ENCODE data around the gene ATP4B.
"Not testable (repeated sequence)": the region's sequence is repeated elsewhere in the genome, so short reads cannot be mapped to it uniquely, and the experiment has no call there.

ATP4B gene

DNA sequence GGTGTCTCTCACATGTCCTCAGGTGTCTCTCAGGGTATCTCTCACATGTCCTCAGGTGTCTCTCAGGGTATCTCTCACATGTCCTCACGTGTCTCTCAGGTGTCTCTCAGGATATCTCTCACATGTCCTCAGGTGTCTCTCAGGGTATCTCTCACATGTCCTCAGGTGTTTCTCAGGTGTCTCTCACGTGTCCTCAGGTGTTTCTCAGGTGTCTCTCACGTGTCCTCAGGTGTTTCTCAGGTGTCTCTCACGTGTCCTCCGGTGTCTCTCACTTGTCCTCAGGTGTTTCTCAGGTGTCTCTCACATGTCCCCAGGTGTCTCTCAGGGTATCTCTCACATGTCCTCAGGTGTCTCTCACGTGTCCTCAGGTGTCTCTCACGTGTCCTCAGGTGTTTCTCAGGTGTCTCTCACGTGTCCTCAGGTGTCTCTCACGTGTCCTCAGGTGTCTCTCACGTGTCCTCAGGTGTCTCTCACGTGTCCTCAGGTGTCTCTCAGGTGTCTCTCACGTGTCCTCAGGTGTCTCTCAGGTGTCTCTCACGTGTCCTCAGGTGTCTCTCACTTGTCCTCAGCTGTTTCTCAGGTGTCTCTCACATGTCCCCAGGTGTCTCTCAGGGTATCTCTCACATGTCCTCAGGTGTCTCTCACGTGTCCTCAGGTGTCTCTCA is 33.2 kb downstream of the ATP4B start:
- DNase-seq, ATAC-seq: not testable (repeated sequence)

DNA sequence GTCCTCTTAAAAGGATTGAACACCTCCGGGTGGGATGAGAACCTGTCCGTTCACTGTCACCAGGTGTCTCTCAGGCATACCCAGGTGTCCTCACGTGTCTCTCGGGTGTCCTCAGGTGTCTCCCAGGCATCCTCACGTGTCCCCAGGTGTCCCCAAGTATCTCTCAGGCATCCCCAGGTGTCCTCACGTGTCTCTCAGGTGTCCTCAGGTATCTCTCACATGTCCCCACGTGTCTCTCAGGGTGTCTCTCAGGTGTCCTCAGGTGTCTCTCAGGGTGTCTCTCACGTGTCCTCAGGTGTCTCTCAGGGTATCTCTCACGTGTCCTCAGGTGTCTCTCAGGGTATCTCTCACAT is 33.8 kb downstream of the ATP4B start:
- no peak for DNase-seq
- no peak for ATAC-seq

DNA sequence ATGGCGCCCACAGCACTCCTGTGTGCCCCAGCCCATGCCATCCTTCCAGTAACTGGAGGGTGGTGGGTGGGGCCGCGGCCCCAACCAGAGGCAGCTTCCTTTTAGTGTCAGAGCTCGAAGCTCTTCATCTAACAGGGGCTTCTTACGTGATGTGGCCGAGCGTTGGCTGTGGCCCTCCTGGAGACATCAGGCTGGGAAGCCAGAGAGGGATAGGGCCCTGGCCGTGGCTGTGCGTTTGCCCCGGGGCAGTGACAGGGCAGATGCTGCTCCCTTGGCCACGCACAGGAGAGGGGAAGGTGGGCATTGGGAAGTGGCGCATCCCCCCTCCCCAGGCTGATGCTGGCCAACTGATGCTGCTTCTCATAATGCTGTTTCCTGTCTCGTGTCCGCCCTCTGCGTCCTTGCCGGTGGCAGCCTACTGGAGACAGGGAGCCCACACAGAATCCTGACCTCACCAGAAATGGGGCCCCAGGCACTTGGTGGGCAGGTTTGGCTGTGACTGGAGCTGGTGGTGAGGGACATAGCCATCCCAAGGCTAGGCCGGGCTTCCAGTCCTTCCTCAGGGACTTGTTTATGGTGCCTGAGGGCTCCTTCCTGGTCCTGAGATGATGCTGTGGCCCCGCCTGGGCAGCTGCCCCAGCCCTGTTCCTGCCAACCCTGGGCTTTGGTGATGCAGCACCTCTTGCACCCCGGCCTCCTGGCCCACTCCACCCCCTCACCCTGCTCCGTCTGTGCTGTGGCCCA is 34.3 kb downstream of the ATP4B start:
- no peak for DNase-seq
- ATAC-seq = no peak

DNA sequence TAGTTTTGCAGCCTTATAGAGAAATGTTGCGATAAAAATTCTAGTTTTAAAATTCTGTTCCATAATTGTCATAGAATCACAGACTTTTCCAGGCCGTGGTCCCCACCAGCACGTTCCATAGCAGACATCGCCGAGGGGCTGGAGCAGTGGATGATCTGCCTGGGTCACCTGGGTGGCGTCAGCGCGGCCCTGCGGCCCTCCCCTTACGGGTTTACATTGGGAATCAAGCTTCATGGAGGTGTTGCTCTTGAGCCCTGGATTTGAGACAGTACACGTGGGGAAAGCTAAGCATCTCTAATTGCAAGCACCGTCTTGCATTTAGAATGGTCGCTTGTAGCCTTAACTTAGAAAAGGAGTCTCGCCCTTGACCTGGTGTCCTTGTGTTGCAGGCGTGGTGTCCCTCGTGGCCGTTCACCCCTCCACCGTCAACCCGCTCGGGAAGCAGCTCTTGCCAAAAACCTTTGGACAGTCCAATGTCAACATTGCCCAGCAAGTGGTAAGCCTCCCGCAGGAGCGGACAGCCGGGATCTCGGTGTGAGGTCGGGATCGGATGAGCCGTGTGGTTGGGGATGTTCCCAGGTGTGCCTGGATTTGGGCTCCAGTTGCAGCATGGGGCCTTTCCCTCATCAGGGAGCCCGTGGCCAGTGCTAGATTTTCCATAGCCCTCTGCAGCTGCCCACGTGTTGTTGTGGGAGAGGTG is 35.1 kb downstream of the ATP4B start:
- ATAC-seq = no peak
- no peak for DNase-seq

DNA sequence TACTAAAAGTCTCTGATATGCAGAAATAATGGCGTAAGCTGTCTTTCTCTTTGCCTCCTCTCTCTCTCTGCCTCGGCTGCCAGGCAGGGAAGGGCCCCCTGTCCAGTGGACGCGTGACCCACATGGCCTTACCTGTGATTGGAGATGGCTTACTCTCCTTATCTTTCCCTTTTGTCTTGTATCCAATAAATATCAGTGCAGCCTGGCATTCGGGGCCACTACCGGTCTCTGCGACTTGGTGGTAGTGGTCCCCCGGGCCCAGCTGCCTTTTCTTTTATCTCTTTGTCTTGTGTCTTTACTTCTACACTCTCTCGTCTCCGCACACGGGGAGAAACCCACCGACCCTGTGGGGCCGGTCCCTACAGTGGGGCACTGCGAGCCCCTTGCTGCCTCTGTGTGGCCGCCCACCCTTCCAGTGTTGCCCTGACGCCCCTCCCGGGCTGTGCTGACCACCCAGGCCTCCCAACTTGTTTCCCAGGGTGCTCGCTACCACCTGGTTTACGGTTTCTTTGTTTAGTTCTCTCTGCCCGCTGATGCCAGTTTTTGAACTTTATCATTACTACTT is 35.9 kb downstream of the ATP4B start:
- ATAC-seq, DNase-seq: not testable (repeated sequence)

DNA sequence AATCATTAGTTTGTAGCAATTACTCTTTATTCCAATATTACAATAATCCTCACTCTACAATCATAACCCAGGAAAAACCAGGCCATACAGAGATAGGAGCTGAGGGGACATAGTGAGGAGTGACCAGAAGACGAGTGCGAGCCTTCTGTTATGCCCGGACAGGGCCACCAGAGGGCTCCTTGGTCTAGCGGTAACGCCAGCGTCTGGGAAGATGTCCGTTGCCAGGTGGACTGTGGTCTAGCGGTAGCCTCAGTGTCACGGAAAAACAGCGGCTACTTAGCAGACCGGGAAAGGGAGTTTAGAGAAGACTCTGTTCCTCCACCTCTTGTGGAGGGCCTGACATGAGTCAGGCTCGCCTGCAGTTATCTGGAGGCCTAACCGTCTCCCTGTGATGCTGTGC is 36.5 kb downstream of the ATP4B start:
- not testable (repeated sequence) for ATAC-seq, DNase-seq

DNA sequence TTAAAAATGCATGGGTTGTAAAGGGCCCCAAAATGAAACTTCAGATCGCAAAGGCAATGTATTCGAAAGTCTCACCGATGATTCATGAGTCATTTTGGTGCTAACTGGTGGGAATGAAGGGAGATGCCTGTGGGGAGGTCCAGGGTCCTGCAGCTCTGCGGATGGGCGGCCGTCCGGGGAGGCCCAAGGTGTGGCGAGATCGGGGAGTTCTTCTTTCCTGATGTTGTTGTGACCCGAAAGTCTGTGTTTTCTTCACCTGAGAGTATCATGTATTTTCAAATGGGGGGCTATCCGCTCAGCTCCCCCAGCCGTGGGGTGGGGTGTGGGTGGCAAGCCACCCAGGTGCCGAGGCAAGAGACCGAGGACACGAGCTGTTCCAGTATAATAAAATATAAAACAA is 37.0 kb downstream of the ATP4B start:
- no peak for DNase-seq
- no peak for ATAC-seq

DNA sequence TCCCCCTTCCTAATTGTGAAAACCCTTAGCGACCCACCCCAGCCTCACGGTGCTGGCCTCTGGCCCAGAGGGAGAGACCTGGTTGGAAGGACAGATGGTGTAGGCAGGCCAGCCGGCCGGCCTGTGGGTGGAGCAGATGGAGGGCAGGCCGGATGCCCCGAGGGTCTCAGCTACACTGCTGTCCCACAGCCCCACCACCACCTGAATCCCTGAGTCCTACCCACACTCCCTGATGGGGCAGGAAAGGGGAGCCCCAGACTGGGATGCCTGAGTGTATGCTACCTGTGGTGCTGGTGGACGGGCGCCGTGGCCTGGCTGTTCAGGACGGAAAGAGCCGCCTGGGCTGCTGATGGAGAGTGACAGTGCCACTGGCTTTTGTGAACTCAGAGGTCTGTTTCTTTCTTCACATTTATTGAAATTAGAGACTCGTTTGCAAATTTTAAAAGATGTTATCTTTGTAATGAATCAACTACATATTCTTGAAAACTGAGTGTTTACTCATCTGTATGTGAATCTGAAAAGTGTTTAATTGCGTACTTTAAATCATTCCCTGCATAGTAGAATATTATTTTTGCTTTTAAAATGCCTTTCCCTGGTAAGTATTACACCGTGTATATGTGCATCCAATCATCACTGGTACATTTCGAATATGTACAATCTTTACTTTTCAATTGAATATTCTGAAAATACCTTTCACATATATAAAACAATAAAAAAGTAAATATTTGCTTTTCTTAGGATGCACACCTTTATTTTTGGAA is 37.8 kb downstream of the ATP4B start:
- DNase-seq (no peak), ATAC-seq (no peak)

DNA sequence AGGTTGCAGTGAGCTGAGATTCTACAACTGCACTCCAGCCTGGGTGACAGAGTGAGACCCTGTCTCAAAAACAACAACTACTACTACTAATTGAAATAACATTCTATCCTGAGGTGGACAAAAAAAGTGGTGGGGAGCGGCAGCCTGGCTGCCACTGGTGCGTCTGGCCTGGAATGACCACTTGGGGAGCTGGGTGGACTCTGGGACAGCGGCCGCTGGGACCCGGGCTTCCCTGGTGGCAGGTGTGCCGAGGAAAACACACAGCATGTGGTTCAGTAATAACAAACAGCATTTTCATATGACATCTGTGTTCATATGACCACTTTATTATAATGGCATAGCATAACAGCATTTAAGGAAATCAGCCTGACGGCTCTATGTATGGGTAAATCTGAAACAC is 39.5 kb downstream of the ATP4B start:
- DNase-seq (no peak), ATAC-seq (no peak)

DNA sequence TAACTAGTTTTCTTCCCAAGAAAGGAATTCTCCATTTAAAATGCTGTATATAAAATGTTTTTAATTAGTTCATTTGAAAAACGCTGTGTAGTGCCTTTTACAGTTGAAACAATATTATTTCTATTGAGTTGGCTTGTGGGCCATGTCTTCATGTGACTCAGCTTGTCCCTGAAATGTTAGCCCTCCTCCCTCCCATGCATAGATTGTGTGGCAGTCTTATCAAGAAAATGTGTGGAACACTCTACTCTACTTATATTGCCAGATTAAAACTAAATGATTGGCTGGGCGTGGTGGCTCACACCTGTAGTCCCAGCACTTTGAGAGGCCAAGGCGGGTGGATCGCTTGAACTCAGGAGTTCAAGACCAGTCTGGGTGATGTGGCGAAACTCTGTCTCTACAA is 40.0 kb downstream of the ATP4B start:
- ATAC-seq = no peak
- DNase-seq = no peak

DNA sequence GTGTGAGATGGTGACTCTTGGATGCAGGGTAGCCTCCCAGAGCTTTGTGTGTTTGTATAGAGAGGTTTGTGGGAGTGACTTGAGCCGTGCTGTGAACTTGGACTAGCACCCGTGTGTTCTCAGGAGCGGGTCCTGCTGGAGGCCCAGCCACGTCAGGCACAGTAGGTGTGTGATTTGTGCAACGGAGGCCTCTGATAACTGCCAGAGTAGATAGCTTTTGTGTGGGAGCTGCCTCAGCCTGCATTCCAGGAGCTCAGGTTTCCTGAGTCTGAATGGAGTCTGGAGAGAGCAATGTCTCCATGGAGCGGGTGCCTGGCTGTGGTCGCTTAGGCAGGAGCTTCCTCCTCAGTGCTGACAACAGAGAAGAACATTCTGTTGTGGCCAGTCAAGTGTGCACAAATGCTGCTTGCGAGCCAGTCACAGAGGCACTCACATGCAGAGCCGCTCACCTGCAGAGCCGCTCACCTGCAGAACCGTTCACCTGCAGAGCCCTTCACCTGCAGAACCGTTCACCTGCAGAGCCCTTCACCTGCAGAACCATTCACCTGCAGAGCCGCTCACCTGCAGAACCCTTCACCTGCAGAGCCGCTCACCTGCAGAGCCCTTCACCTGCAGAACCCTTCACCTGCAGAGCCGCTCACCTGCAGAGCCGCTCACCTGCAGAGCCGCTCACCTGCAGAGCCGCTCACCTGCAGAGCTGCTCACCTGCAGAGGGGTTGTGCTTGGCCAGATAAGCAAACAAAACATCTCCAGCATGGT is 40.8 kb downstream of the ATP4B start:
- ATAC-seq (no peak), DNase-seq (no peak)

DNA sequence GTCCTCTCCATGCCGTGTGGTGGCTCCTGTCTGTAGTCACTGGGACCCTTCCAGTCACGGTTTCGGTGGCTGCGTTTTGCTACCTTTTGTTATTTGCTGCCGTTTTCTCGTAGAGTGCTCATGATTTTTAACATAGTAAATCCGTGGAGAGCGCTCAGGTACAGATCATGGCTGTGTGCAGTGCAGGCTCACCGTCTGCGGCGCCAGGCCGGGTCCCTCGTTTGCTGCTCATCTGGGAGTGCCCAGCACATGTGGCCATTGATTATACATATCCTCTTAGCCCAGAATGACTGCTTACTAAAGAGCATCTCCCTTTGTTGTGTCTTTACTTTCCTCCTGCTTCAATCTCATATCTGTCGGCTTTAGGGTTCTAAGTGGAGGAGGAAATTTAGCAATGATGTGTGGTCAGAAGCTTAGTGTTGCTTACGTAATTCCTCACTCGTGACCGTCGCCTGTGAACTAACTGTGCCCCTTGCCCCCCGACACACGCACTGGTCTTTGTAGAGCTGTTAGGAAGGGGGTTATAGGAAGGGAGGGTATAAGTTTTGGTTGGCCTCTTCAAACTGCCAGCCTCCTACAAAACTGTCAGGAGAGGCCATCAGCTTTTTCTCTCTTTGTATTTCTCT is 41.6 kb downstream of the ATP4B start:
- no peak for ATAC-seq

DNA sequence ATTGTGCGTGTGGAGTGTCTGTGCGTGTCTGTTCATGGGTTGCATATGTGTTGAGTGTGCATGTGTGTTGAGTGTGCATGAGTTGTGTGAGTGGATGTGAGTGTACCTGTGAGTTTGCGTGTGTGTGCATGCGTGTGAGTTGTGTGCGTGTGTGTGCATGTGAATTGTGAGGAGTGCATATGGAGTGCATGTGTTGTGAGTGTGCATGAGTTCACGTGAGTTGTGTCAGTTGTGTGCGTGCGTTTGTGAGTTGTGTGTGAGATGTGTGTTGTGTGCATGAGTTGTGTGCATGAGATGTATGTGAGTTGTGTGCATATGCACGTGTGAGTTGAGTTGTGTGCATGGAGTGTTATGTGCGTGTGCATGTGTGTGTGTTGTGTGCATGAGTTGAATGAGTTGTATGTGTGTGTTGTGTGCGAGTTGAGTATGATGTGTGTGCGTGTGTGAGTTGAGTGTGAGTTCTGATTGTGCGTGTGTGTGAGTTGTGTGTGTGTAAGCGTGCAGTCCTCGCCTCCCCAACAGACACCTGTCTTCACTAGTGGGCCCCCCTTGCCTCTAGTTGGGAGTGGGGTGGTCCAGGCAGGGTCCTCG is 44.1 kb downstream of the ATP4B start:
- DNase-seq = no peak
- no peak for ATAC-seq

More for the DNA sequence above, 41.6 kb downstream of the ATP4B start:
- no peak for DNase-seq

DNA sequence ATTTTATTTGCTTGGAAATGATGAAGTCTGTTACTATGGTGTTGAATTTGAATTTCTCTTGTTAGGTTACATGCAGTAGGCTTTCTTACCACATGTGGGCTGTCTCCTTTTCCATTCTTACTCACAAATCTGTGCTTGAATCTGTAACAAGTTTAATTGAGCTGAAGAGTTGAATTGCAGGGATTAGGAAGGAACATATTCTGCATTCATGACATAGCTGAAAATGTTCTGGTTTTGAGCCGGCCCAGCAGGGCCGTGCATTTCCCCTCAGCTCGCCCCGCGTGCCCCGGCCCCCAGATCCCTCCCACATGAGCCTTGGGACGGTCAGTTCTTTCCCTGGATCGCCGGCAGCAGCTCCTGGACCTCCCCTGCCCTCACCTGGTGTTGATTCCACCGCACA is 45.4 kb downstream of the ATP4B start:
- no peak for DNase-seq
- ATAC-seq = no peak

DNA sequence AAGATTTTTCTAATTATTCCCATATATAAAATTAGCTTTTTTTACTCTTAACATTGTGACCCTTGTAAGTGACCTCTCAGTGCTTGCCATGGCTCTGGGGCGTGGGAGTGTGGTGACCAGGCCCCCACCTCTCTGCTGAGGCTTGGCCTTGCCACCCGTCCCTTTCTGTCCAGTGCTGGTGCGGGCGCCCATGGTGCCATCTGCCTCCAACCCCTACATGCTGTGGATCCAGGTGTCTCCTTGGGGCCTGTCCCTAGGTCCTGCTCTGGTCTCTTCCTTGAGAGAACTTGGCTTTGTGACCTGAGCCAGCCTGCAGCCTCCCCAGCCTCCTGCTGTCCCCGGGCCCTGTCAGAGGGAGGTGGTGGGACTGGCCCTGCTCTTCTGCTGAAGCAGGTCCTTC is 46.0 kb downstream of the ATP4B start:
- DNase-seq = no peak
- no peak for ATAC-seq

DNA sequence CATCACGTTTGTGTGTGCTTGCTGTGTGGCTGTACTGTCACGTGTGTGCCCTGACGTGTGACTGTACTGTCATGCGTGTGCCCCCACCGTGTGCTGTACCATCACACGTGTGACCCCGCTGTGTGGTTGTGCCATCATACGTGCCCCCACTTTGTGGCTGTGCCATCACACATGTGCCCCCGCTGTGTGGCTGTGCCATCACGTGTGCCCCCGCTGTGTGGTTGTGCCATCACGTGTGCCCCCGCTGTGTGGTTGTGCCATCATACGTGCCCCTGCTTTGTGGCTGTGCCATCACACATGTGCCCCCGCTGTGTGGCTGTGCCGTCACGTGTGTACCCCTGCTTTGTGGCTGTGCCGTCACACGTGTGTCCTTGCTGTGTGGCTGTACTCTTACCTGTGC is 47.7 kb downstream of the ATP4B start:
- ATAC-seq (no peak), DNase-seq (no peak)

DNA sequence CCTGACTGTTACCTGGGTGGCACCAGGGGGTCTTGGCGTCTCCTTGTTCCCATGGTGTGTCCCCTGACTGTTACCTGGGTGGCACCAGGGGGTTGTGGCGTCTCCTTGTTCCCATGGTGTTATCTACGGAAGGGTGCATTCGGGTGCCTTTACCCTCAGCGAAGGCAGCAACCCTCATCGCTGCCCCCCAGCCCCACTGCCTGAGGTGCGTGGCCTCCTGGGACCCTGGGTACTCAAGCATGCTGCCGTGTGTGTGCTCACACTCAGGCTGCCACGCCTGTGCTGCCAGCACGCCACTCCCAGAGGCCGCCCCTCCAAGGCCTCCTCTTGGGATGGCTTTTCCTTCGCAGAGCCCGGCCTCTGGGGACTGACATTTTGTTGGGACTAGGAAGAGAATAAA is 48.4 kb downstream of the ATP4B start:
- no peak for DNase-seq
- ATAC-seq = no peak

DNA sequence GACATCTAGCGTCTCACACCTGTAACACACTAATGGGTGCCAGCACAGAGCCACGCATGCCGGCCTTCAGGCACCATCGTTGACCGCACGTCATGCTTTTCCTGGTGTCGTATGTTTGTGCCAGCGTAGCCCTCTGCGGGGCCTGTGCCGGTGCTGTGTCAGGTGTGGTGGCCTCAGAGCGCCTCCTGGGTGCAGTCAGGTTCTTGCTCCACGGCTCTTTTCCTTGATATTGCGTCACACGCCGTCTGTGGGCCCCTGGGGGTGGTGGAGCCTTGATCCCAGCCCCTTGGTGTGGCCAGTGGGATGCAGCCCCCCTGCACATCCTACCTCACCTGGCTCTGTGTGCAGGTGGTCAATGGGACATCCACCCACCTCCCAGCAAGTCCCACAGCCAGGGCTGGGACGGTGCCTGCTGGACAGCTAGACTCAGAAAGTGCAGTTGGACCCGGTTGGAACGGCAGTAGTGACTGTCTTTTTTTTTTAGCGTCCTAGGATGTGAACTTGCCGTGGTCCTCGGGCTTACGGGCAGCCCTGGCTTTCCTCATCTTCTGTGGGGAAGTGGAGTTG is 48.9 kb downstream of the ATP4B start:
- DNase-seq (no peak), ATAC-seq (no peak)

DNA sequence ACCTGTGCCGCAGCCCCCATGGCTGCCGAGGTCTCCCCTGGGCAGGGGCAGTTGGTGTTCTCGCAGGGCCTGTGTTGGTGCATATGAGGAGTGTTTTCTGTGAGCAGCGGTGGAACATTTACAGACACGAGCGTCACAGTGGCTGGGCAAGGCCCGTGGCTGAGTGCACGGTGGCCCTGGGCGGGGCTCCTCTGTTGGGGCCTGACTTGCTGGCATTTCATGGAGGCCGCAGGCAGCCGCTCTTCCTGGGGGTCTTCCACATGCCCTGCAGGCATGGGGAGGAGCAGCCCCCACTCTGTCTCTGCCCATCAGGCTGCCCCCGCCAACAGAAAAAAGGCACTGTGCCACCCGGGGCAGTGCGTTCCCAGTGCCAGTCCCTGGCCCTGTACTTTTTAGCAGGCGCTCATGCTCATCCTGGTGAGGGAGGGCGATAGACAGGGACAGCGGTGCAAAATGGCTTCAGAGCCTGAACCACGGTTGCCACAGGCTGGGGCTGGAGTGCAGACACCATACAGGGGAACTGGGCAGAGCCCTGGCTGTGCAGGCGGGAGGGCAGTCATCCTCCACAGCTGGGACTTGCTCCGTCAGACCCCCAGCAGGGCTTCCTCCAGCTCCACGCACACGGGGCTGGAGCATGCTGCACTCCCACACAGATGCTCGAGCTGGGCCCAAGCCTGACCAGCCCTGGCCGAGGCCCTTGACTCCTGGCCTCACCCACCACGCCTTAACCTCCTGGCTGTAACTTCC is 49.9 kb downstream of the ATP4B start:
- no peak for DNase-seq
- ATAC-seq = no peak

Data from stimulated activated naive CD8-positive, alpha-beta T cell treated with anti-CD3 and anti-CD28 coated beads, Interleukin-15, Interleukin-2, amounts not matched to agents 100 U/mL and 50 U/mL, for 24 hours (primary cell).